ENCODE measurements around the gene MAST4.

MAST4 gene

GRCh38 chr5:67104859-67105258 lies 508.7 kb downstream of the MAST4 start:
- TF ChIP-seq CTCF (conservative IDR thresholded peaks at IDR 0.05; ENCODE audit: low read length): no peak
- DNase-seq (ENCODE audit: low read depth): no peak

GRCh38 chr5:67105270-67105669 lies 509.1 kb downstream of the MAST4 start:
- no peak overlapping the region for H3K4me3 ChIP-seq (ENCODE audit: low read length)
- TF ChIP-seq CTCF (conservative IDR thresholded peaks at IDR 0.05; ENCODE audit: low read length): no peak
- DNase-seq (ENCODE audit: low read depth): no peak

More at GRCh38 chr5:67104859-67105258, 508.7 kb downstream of the MAST4 start:
- no peak overlapping the region for H3K4me3 ChIP-seq (ENCODE audit: low read length)

- no peak overlapping the region for H3K4me3 ChIP-seq (ENCODE audit: low read length)
- DNase-seq (ENCODE audit: low read depth): no peak
- no peak for TF ChIP-seq CTCF (conservative IDR thresholded peaks at IDR 0.05; ENCODE audit: low read length)
Observed at GRCh38 chr5:67106626-67107342, 510.6 kb downstream of the MAST4 start.

GRCh38 chr5:67111779-67112178 lies 515.6 kb downstream of the MAST4 start:
- DNase-seq (ENCODE audit: low read depth): no peak
- no peak for TF ChIP-seq CTCF (conservative IDR thresholded peaks at IDR 0.05; ENCODE audit: low read length)
- no peak overlapping the region for H3K4me3 ChIP-seq (ENCODE audit: low read length)

GRCh38 chr5:67115246-67115645 lies 519.1 kb downstream of the MAST4 start:
- no peak overlapping the region for H3K4me3 ChIP-seq (ENCODE audit: low read length)
- no peak for TF ChIP-seq CTCF (conservative IDR thresholded peaks at IDR 0.05; ENCODE audit: low read length)
- no peak for DNase-seq (ENCODE audit: low read depth)

- DNase-seq (ENCODE audit: low read depth): no peak
- no peak for TF ChIP-seq CTCF (conservative IDR thresholded peaks at IDR 0.05; ENCODE audit: low read length)
- H3K4me3 ChIP-seq (ENCODE audit: low read length): no peak overlapping the region
Observed at GRCh38 chr5:67115817-67116216, 519.6 kb downstream of the MAST4 start.

GRCh38 chr5:67118050-67118620 lies 521.9 kb downstream of the MAST4 start:
- no peak for DNase-seq (ENCODE audit: low read depth)
- TF ChIP-seq CTCF (conservative IDR thresholded peaks at IDR 0.05; ENCODE audit: low read length): no peak
- H3K4me3 ChIP-seq (ENCODE audit: low read length): no peak overlapping the region
